Measurements from ENCODE around the gene KIR2DL3.

KIR2DL3 gene

DNA sequence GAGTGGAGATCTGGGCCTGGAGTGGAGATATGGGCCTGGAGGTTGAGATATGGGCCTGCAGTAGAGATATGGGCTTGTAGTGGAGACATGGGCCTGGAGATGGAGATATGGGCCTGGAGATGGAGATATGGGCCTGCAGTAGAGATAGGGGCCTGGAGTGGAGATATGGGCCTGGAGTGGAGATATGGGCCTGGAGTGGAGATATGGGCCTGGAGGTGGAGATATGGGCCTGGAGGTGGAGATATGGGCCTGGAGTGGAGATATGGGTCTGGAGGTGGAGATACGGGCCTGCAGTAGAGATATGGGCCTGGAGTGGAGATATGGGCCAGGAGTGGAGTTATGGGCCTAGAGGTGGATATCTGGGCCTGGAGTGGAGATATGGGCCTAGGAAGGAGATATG, 402 bp downstream of the KIR2DL3 start (continued):
- TF ChIP-seq ZNF280C (tag by site-specific recombination; IDR thresholded peaks at IDR 0.05) (no peak), ZNF76 (tag by site-specific recombination; IDR thresholded peaks at IDR 0.05; ENCODE audit: borderline replicate concordance, low read depth) (no peak), ZNF548 (tag by site-specific recombination; IDR thresholded peaks at IDR 0.05) (no peak), ZNF514 (tag by site-specific recombination; IDR thresholded peaks at IDR 0.05) (no peak), ZNF747 (tag by site-specific recombination; IDR thresholded peaks at IDR 0.05) (no peak), EGR2 (tag by site-specific recombination; IDR thresholded peaks at IDR 0.05; ENCODE audit: low read depth) (no peak), RBAK (tag by site-specific recombination; IDR thresholded peaks at IDR 0.05) (no peak), KLF16 (tag by site-specific recombination; IDR thresholded peaks at IDR 0.05) (no peak), SALL2 (tag by site-specific recombination; IDR thresholded peaks at IDR 0.05; ENCODE audit: borderline replicate concordance) (no peak), ZNF23 (tag by site-specific recombination; IDR thresholded peaks at IDR 0.05; ENCODE audit: borderline replicate concordance) (no peak), ZNF202 (tag by site-specific recombination; IDR thresholded peaks at IDR 0.05; ENCODE audit: borderline replicate concordance) (no peak), ZNF280D (tag by site-specific recombination; IDR thresholded peaks at IDR 0.05) (no peak)
- TF ChIP-seq, protein P1, sequence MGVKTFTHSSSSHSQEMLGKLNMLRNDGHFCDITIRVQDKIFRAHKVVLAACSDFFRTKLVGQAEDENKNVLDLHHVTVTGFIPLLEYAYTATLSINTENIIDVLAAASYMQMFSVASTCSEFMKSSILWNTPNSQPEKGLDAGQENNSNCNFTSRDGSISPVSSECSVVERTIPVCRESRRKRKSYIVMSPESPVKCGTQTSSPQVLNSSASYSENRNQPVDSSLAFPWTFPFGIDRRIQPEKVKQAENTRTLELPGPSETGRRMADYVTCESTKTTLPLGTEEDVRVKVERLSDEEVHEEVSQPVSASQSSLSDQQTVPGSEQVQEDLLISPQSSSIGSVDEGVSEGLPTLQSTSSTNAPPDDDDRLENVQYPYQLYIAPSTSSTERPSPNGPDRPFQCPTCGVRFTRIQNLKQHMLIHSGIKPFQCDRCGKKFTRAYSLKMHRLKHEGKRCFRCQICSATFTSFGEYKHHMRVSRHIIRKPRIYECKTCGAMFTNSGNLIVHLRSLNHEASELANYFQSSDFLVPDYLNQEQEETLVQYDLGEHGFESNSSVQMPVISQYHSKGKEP (tag by site-specific recombination; IDR thresholded peaks at IDR 0.05): no peak
- TF ChIP-seq, protein P2, sequence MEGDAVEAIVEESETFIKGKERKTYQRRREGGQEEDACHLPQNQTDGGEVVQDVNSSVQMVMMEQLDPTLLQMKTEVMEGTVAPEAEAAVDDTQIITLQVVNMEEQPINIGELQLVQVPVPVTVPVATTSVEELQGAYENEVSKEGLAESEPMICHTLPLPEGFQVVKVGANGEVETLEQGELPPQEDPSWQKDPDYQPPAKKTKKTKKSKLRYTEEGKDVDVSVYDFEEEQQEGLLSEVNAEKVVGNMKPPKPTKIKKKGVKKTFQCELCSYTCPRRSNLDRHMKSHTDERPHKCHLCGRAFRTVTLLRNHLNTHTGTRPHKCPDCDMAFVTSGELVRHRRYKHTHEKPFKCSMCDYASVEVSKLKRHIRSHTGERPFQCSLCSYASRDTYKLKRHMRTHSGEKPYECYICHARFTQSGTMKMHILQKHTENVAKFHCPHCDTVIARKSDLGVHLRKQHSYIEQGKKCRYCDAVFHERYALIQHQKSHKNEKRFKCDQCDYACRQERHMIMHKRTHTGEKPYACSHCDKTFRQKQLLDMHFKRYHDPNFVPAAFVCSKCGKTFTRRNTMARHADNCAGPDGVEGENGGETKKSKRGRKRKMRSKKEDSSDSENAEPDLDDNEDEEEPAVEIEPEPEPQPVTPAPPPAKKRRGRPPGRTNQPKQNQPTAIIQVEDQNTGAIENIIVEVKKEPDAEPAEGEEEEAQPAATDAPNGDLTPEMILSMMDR (tag by site-specific recombination; IDR thresholded peaks at IDR 0.05): no peak

- H3K4me1 ChIP-seq (ENCODE audit: control insufficient read depth, insufficient read depth, low read length): no peaks in the 10 kb centered on the region
- H3K36me3 ChIP-seq (ENCODE audit: control insufficient read depth in 2 of 2, insufficient read depth in 1 of 2, low read length in 2 of 2): no peaks in the 10 kb centered on the region
- H3K4me3 ChIP-seq (ENCODE audit: low read depth, low read length): no peak overlapping the region
- ChIA-PET POLR2A (no interaction called here), CTCF (no interaction called here)
- no peaks in the 10 kb centered on the region for H3K9me3 ChIP-seq (ENCODE audit: control insufficient read depth, insufficient read depth, low read depth, low read length)
- H3K27ac ChIP-seq (ENCODE audit: extremely low read depth, low read depth, low read length): no peak overlapping the region
- no peak for TF ChIP-seq ZBTB6 (tag by site-specific recombination; IDR thresholded peaks at IDR 0.05)
- TF ChIP-seq SP7 (tag by site-specific recombination; IDR thresholded peaks at IDR 0.05): no peak
- no peak for TF ChIP-seq ZNF423 (tag by site-specific recombination; IDR thresholded peaks at IDR 0.05)
- no peak for TF ChIP-seq ZNF560 (tag by site-specific recombination; IDR thresholded peaks at IDR 0.05; ENCODE audit: borderline replicate concordance)
- TF ChIP-seq ZNF404 (tag by site-specific recombination; IDR thresholded peaks at IDR 0.05): no peak
- TF ChIP-seq ZNF76 (tag by site-specific recombination; IDR thresholded peaks at IDR 0.05; ENCODE audit: borderline replicate concordance, low read depth): no peak
- no peak for TF ChIP-seq ZNF596 (tag by site-specific recombination; IDR thresholded peaks at IDR 0.05)
- TF ChIP-seq KLF8 (tag by site-specific recombination; IDR thresholded peaks at IDR 0.05): no peak
Measured at GRCh38 chr19:54739587-54740497, 1.5 kb downstream of the KIR2DL3 start.

All from HEK293 (cell line).